HEK293 (cell line): ENCODE results near the gene PAK5.

Source experiments
- CTCF ChIA-PET: fragments of 350-600 bp; formaldehyde crosslinking; extraction: SDS; loops from one replicate; lab custom pipeline; 2021; ENCODE audit warnings: antibody characterized with exemption; lab: Yijun Ruan, JAX
- POLR2A ChIA-PET: fragments of 300-600 bp; formaldehyde crosslinking; extraction: SDS; loops from one replicate; lab custom pipeline; 2020; ENCODE audit warnings: antibody characterized with exemption, inconsistent platforms; lab: Yijun Ruan, JAX
- H3K27ac ChIP-seq: fragments of 200-500 bp; sonication (Bioruptor generic); 2 replicates; pipeline ENCODE4 v1.5.1; 2014; ENCODE audit warnings: low read depth, low read length, control low read depth, inconsistent platforms; ENCODE audit errors: extremely low read depth
- H3K36me3 ChIP-seq, 2 experiments: fragments of 200-500 bp in 1 of 2; sonication (Bioruptor generic) in 1 of 2; 1 replicate in 1 of 2; 2 replicates in 1 of 2; pipeline ENCODE4 v1.5.1; 2014 to 2017; ENCODE audit warnings: inconsistent platforms in 2 of 2, low read length in 2 of 2; ENCODE audit not compliant: control insufficient read depth in 2 of 2, insufficient read depth in 1 of 2
- H3K4me1 ChIP-seq: fragments of 200-500 bp; sonication (Bioruptor generic); 2 replicates; pipeline ENCODE4 v1.5.1; 2014; ENCODE audit warnings: mild to moderate bottlenecking, low read length, inconsistent platforms; ENCODE audit not compliant: control insufficient read depth, insufficient read depth
- H3K4me3 ChIP-seq: 2 replicates; pipeline ENCODE4 v1.5.1; 2011; ENCODE audit warnings: low read depth, mild to moderate bottlenecking, control low read depth, low read length, moderate library complexity
- H3K9me3 ChIP-seq: fragments of 200-500 bp; sonication (Bioruptor generic); 2 replicates; pipeline ENCODE4 v1.5.1; 2014; ENCODE audit warnings: low read depth, low read length, inconsistent platforms; ENCODE audit not compliant: control insufficient read depth, insufficient read depth
- ATF2 ChIP-seq: fragments of 450-650 bp; formaldehyde crosslinking; IDR thresholded peaks from 2 replicates; pipeline ENCODE4 v1.5.1; 2016; ENCODE audit warnings: missing biosample characterization, missing genetic modification characterization, low read depth
- KLF10 ChIP-seq: fragments of 450-650 bp; IDR thresholded peaks from 2 replicates; pipeline ENCODE4 v1.5.1; 2018; ENCODE audit warnings: missing biosample characterization, mild to moderate bottlenecking, missing genetic modification characterization
- KLF7 ChIP-seq: fragments of 450-650 bp; formaldehyde crosslinking; IDR thresholded peaks from 2 replicates; pipeline ENCODE4 v1.5.1; 2016; ENCODE audit warnings: missing biosample characterization, missing genetic modification characterization, borderline replicate concordance
- PRDM2 ChIP-seq: fragments of 450-650 bp; formaldehyde crosslinking; IDR thresholded peaks from 2 replicates; pipeline ENCODE4 v1.5.1; 2016; ENCODE audit warnings: missing biosample characterization, missing genetic modification characterization, borderline replicate concordance
- SALL2 ChIP-seq: fragments of 450-650 bp; formaldehyde crosslinking; IDR thresholded peaks from 2 replicates; pipeline ENCODE4 v1.5.0; 2017; ENCODE audit warnings: missing biosample characterization, mild to moderate bottlenecking, missing genetic modification characterization, borderline replicate concordance
- SP3 ChIP-seq: fragments of 450-650 bp; formaldehyde crosslinking; IDR thresholded peaks from 2 replicates; pipeline ENCODE4 v1.5.1; 2016; ENCODE audit warnings: missing biosample characterization, missing genetic modification characterization
- TCF7L2 ChIP-seq: IDR thresholded peaks from 2 replicates; pipeline ENCODE4 v1.6.1; 2011; ENCODE audit warnings: low read depth, mild to moderate bottlenecking, inconsistent platforms, low read length, moderate library complexity, borderline replicate concordance
- YY1 ChIP-seq: fragments of 450-650 bp; formaldehyde crosslinking; IDR thresholded peaks from 2 replicates; pipeline ENCODE4 v1.5.1; 2018; ENCODE audit warnings: missing biosample characterization, missing genetic modification characterization
- ZBTB20 ChIP-seq: fragments of 450-650 bp; formaldehyde crosslinking; IDR thresholded peaks from 2 replicates; pipeline ENCODE4 v1.5.1; 2016; ENCODE audit warnings: missing biosample characterization, missing genetic modification characterization
- ZFHX2 ChIP-seq: fragments of 450-650 bp; formaldehyde crosslinking; conservative IDR thresholded peaks from 2 replicates; pipeline ENCODE4 v1.5.1; 2016; ENCODE audit warnings: missing biosample characterization, missing genetic modification characterization
- ZNF121 ChIP-seq: fragments of 450-650 bp; formaldehyde crosslinking; IDR thresholded peaks from 2 replicates; pipeline ENCODE4 v1.5.1; 2016; ENCODE audit warnings: missing biosample characterization, missing genetic modification characterization
- ZNF529 ChIP-seq: fragments of 450-650 bp; formaldehyde crosslinking; IDR thresholded peaks from 2 replicates; pipeline ENCODE4 v1.5.1; 2017; ENCODE audit warnings: missing genetic modification characterization, missing biosample characterization; ENCODE audit not compliant: insufficient replicate concordance
- ZNF558 ChIP-seq: fragments of 450-650 bp; formaldehyde crosslinking; IDR thresholded peaks from 2 replicates; pipeline ENCODE4 v1.5.1; 2016; ENCODE audit warnings: missing biosample characterization, missing genetic modification characterization
- ZNF560 ChIP-seq: fragments of 450-650 bp; formaldehyde crosslinking; IDR thresholded peaks from 2 replicates; pipeline ENCODE4 v1.5.1; 2017; ENCODE audit warnings: missing biosample characterization, missing genetic modification characterization, borderline replicate concordance
- ZNF610 ChIP-seq: fragments of 450-650 bp; formaldehyde crosslinking; IDR thresholded peaks from 2 replicates; pipeline ENCODE4 v1.5.1; 2016; ENCODE audit warnings: missing biosample characterization, missing genetic modification characterization, borderline replicate concordance
- ZNF621 ChIP-seq: fragments of 450-650 bp; formaldehyde crosslinking; IDR thresholded peaks from 2 replicates; pipeline ENCODE4 v1.5.1; 2017; ENCODE audit warnings: missing biosample characterization, missing genetic modification characterization
- ZNF623 ChIP-seq: fragments of 450-650 bp; formaldehyde crosslinking; IDR thresholded peaks from 2 replicates; pipeline ENCODE4 v1.5.1; 2016; ENCODE audit warnings: missing biosample characterization, missing genetic modification characterization
- TF ChIP-seq, protein P1 (sequence below): fragments of 450-650 bp; formaldehyde crosslinking; IDR thresholded peaks from 2 replicates; pipeline ENCODE4 v1.5.1; 2016; ENCODE audit warnings: missing biosample characterization, missing genetic modification characterization
- TF ChIP-seq, protein P2 (sequence below): fragments of 450-650 bp; formaldehyde crosslinking; IDR thresholded peaks from 2 replicates; pipeline ENCODE4 v1.5.0; 2017; ENCODE audit warnings: missing biosample characterization, missing genetic modification characterization, borderline replicate concordance
- TF ChIP-seq, protein P3 (sequence below): fragments of 450-650 bp; formaldehyde crosslinking; IDR thresholded peaks from 2 replicates; pipeline ENCODE4 v1.5.1; 2016; ENCODE audit warnings: missing biosample characterization, missing genetic modification characterization

The PAK5 gene

GRCh38 chr20:9628141-9628540 lies 210.7 kb downstream of the PAK5 start:
- Histone ChIP-seq H3K4me1 (no peaks in the 10 kb centered on the region), H3K4me3 (no peak overlapping the region), H3K36me3 (no peaks in the 10 kb centered on the region), H3K9me3 (no peaks in the 10 kb centered on the region), H3K27ac (no peak overlapping the region)
- ChIA-PET CTCF (interaction anchor here (0.5 to 1.7 kb wide), 4 partner anchors 11 to 733 kb away, joined by 3 to 5 read pairs (median 4); no protein-coding TSS in a partner anchor), POLR2A (no interaction called here)
- TF ChIP-seq ZNF623 = no peak
- no peak for TF ChIP-seq ZFHX2 (tag by site-specific recombination)
- no peak for TF ChIP-seq YY1
- no peak for TF ChIP-seq ZNF610
- TF ChIP-seq, protein P1, sequence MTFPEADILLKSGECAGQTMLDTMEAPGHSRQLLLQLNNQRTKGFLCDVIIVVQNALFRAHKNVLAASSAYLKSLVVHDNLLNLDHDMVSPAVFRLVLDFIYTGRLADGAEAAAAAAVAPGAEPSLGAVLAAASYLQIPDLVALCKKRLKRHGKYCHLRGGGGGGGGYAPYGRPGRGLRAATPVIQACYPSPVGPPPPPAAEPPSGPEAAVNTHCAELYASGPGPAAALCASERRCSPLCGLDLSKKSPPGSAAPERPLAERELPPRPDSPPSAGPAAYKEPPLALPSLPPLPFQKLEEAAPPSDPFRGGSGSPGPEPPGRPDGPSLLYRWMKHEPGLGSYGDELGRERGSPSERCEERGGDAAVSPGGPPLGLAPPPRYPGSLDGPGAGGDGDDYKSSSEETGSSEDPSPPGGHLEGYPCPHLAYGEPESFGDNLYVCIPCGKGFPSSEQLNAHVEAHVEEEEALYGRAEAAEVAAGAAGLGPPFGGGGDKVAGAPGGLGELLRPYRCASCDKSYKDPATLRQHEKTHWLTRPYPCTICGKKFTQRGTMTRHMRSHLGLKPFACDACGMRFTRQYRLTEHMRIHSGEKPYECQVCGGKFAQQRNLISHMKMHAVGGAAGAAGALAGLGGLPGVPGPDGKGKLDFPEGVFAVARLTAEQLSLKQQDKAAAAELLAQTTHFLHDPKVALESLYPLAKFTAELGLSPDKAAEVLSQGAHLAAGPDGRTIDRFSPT (tag by site-specific recombination) = no peak
- TF ChIP-seq TCF7L2 = no peak
- TF ChIP-seq, protein P2, sequence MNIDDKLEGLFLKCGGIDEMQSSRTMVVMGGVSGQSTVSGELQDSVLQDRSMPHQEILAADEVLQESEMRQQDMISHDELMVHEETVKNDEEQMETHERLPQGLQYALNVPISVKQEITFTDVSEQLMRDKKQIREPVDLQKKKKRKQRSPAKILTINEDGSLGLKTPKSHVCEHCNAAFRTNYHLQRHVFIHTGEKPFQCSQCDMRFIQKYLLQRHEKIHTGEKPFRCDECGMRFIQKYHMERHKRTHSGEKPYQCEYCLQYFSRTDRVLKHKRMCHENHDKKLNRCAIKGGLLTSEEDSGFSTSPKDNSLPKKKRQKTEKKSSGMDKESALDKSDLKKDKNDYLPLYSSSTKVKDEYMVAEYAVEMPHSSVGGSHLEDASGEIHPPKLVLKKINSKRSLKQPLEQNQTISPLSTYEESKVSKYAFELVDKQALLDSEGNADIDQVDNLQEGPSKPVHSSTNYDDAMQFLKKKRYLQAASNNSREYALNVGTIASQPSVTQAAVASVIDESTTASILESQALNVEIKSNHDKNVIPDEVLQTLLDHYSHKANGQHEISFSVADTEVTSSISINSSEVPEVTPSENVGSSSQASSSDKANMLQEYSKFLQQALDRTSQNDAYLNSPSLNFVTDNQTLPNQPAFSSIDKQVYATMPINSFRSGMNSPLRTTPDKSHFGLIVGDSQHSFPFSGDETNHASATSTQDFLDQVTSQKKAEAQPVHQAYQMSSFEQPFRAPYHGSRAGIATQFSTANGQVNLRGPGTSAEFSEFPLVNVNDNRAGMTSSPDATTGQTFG (tag by site-specific recombination) = no peak
- no peak for TF ChIP-seq KLF10 (tag by site-specific recombination)
- TF ChIP-seq SP3 (tag by site-specific recombination) = no peak
- no peak for TF ChIP-seq ATF2
- no peak for TF ChIP-seq ZNF558 (tag by site-specific recombination)
- no peak for TF ChIP-seq PRDM2
- TF ChIP-seq SALL2 (tag by site-specific recombination) = no peak

- Histone ChIP-seq H3K9me3 (no peaks in the 10 kb centered on the region), H3K4me1 (no peaks in the 10 kb centered on the region), H3K27ac (no peak overlapping the region), H3K4me3 (no peak overlapping the region), H3K36me3 (no peaks in the 10 kb centered on the region)
- CTCF ChIA-PET = no interaction called here
- POLR2A ChIA-PET = no interaction called here
- TF ChIP-seq ZNF121 (no peak), ZNF560 (tag by site-specific recombination) (no peak), ZNF529 (tag by site-specific recombination) (no peak), ZBTB20 (tag by site-specific recombination) (no peak), ZNF621 (no peak), KLF7 (tag by site-specific recombination) (no peak)
- TF ChIP-seq, protein P3, sequence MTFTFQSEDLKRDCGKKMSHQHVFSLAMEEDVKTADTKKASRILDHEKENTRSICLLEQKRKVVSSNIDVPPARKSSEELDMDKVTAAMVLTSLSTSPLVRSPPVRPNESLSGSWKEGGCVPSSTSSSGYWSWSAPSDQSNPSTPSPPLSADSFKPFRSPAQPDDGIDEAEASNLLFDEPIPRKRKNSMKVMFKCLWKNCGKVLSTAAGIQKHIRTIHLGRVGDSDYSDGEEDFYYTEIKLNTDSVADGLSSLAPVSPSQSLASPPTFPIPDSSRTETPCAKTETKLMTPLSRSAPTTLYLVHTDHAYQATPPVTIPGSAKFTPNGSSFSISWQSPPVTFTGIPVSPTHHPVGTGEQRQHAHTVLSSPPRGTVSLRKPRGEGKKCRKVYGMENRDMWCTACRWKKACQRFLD = no peak
Observed at GRCh38 chr20:9627219-9627618, 211.7 kb downstream of the PAK5 start.
